ENCODE measurements around the gene TAS1R3. TPM values are rescaled to one million over a fixed set of nuclear protein-coding genes. Genes with fewer than 3 reads are reported as not detected.
A peak's percentile ranks its signal among the peaks of the same experiment; 100 is the strongest.

TAS1R3 gene
- total and polyA plus RNA-seq, 5 donors: 0.33 to 0.66 (median 0.41) TPM

- ATAC-seq (no peak), DNase-seq (no peak)
- intact Hi-C loops (cut with DNase I): no loop called here
- 91% methylated on average over 40 of the region's 40 CpGs for WGBS
- H3K9me3 ChIP-seq (ENCODE audit: control insufficient read depth, low read length): no peaks in the 10 kb centered on the region
- H3K4me1 ChIP-seq (ENCODE audit: control insufficient read depth, insufficient read depth, low read length): no peaks in the 10 kb centered on the region
- H3K27ac ChIP-seq (ENCODE audit: low read length): no peak overlapping the region
- H3K4me3 ChIP-seq (ENCODE audit: low read length): no peak overlapping the region
- no peaks in the 10 kb centered on the region for H3K27me3 ChIP-seq (ENCODE audit: control insufficient read depth, insufficient read depth)
Observed at GRCh38 chr1:1327291-1327690, 3.8 kb upstream of the TAS1R3 start.

- no peak for DNase-seq
- intact Hi-C loops (cut with DNase I): no loop called here
- Histone ChIP-seq H3K4me3 (ENCODE audit: low read length) (no peak overlapping the region), H3K4me1 (ENCODE audit: control insufficient read depth, insufficient read depth, low read length) (no peaks in the 10 kb centered on the region), H3K27me3 (ENCODE audit: control insufficient read depth, insufficient read depth) (no peaks in the 10 kb centered on the region), H3K9me3 (ENCODE audit: control insufficient read depth, low read length) (no peaks in the 10 kb centered on the region), H3K27ac (ENCODE audit: low read length) (no peak overlapping the region)
- no peak for ATAC-seq
- WGBS: 80% methylated on average over 15 of the region's 15 CpGs
Observed at GRCh38 chr1:1328254-1328653, 2.8 kb upstream of the TAS1R3 start.

GRCh38 chr1:1329304-1330210, 1.5 kb upstream of the TAS1R3 start:
- DNase-seq (no peak), ATAC-seq (no peak)
- 90% methylated on average over 58 of the region's 58 CpGs for WGBS
- H3K27ac ChIP-seq (ENCODE audit: low read length): no peak overlapping the region
- H3K4me1 ChIP-seq (ENCODE audit: control insufficient read depth, insufficient read depth, low read length): no peaks in the 10 kb centered on the region
- H3K4me3 ChIP-seq (ENCODE audit: low read length): no peak overlapping the region
- intact Hi-C loops (cut with DNase I): no loop called here
- no peaks in the 10 kb centered on the region for H3K27me3 ChIP-seq (ENCODE audit: control insufficient read depth, insufficient read depth)
- H3K9me3 ChIP-seq (ENCODE audit: control insufficient read depth, low read length): no peaks in the 10 kb centered on the region

GRCh38 chr1:1330366-1331067, 563 bp upstream of the TAS1R3 start:
- ATAC-seq: no peak
- H3K4me3 ChIP-seq (ENCODE audit: low read length): no peak overlapping the region
- H3K27ac ChIP-seq (ENCODE audit: low read length): no peak overlapping the region
- intact Hi-C loops (cut with DNase I): no loop called here
- H3K27me3 ChIP-seq (ENCODE audit: control insufficient read depth, insufficient read depth): no peaks in the 10 kb centered on the region
- H3K9me3 ChIP-seq (ENCODE audit: control insufficient read depth, low read length): no peaks in the 10 kb centered on the region
- H3K4me1 ChIP-seq (ENCODE audit: control insufficient read depth, insufficient read depth, low read length): no peaks in the 10 kb centered on the region
- no peak for DNase-seq
- WGBS: 65% methylated on average over 15 of the region's 15 CpGs

- Histone ChIP-seq H3K27me3 (ENCODE audit: control insufficient read depth, insufficient read depth) (no peaks in the 10 kb centered on the region), H3K4me3 (ENCODE audit: low read length) (no peak overlapping the region), H3K4me1 (ENCODE audit: control insufficient read depth, insufficient read depth, low read length) (no peaks in the 10 kb centered on the region), H3K27ac (ENCODE audit: low read length) (no peak overlapping the region), H3K9me3 (ENCODE audit: control insufficient read depth, low read length) (no peaks in the 10 kb centered on the region)
- 84% methylated on average over 57 of the region's 57 CpGs for WGBS
- DNase-seq (no peak), ATAC-seq (no peak)
- intact Hi-C loops (cut with DNase I): no loop called here
Observed at GRCh38 chr1:1332031-1332755, 1.1 kb downstream of the TAS1R3 start.

GRCh38 chr1:1332774-1333480, 1.8 kb downstream of the TAS1R3 start:
- WGBS: 80% methylated on average over 48 of the region's 48 CpGs
- Histone ChIP-seq H3K4me1 (ENCODE audit: control insufficient read depth, insufficient read depth, low read length) (no peaks in the 10 kb centered on the region), H3K4me3 (ENCODE audit: low read length) (no peak overlapping the region), H3K9me3 (ENCODE audit: control insufficient read depth, low read length) (no peaks in the 10 kb centered on the region), H3K27me3 (ENCODE audit: control insufficient read depth, insufficient read depth) (no peaks in the 10 kb centered on the region), H3K27ac (ENCODE audit: low read length) (no peak overlapping the region)
- ATAC-seq (peak in 1 of 2 donors; percentile 2), DNase-seq (no peak)
- intact Hi-C loops (cut with DNase I): no loop called here

- Histone ChIP-seq H3K9me3 (ENCODE audit: control insufficient read depth, low read length) (no peaks in the 10 kb centered on the region), H3K4me1 (ENCODE audit: control insufficient read depth, insufficient read depth, low read length) (no peaks in the 10 kb centered on the region), H3K27ac (ENCODE audit: low read length) (no peak overlapping the region), H3K27me3 (ENCODE audit: control insufficient read depth, insufficient read depth) (no peaks in the 10 kb centered on the region), H3K4me3 (ENCODE audit: low read length) (no peak overlapping the region)
- peak; percentile 5 to 17 for ATAC-seq
- DNase-seq: peak in 2 of 3 donors; percentile 62 to 86
- WGBS: 79% methylated on average over 36 of the region's 36 CpGs
- intact Hi-C loops (cut with DNase I): no loop called here
Observed at GRCh38 chr1:1333551-1334241, 2.6 kb downstream of the TAS1R3 start.

- intact Hi-C loops (cut with DNase I): no loop called here
- no peaks in the 10 kb centered on the region for H3K27me3 ChIP-seq (ENCODE audit: control insufficient read depth, insufficient read depth)
- H3K9me3 ChIP-seq (ENCODE audit: control insufficient read depth, low read length): no peaks in the 10 kb centered on the region
- no peaks in the 10 kb centered on the region for H3K4me1 ChIP-seq (ENCODE audit: control insufficient read depth, insufficient read depth, low read length)
- no peak for DNase-seq
- ATAC-seq: no peak
- 54% methylated on average over 11 of the region's 11 CpGs for WGBS
- H3K27ac ChIP-seq (ENCODE audit: low read length): no peak overlapping the region
- H3K4me3 ChIP-seq (ENCODE audit: low read length): no peak overlapping the region
Observed at GRCh38 chr1:1334835-1335234, 3.8 kb downstream of the TAS1R3 start.

- H3K27ac ChIP-seq (ENCODE audit: low read length): no peak overlapping the region
- no peaks in the 10 kb centered on the region for H3K27me3 ChIP-seq (ENCODE audit: control insufficient read depth, insufficient read depth)
- 70% methylated on average over 16 of the region's 16 CpGs for WGBS
- no peak for DNase-seq
- intact Hi-C loops (cut with DNase I): no loop called here
- no peaks in the 10 kb centered on the region for H3K4me1 ChIP-seq (ENCODE audit: control insufficient read depth, insufficient read depth, low read length)
- no peak for ATAC-seq
- no peaks in the 10 kb centered on the region for H3K9me3 ChIP-seq (ENCODE audit: control insufficient read depth, low read length)
- H3K4me3 ChIP-seq (ENCODE audit: low read length): no peak overlapping the region
Observed at GRCh38 chr1:1335283-1335682, 4.2 kb downstream of the TAS1R3 start.

GRCh38 chr1:1335792-1336248, 4.7 kb downstream of the TAS1R3 start:
- Histone ChIP-seq H3K27me3 (ENCODE audit: control insufficient read depth, insufficient read depth) (no peaks in the 10 kb centered on the region), H3K9me3 (ENCODE audit: control insufficient read depth, low read length) (no peaks in the 10 kb centered on the region), H3K4me3 (ENCODE audit: low read length) (no peak overlapping the region), H3K4me1 (ENCODE audit: control insufficient read depth, insufficient read depth, low read length) (no peaks in the 10 kb centered on the region), H3K27ac (ENCODE audit: low read length) (no peak overlapping the region)
- ATAC-seq (no peak), DNase-seq (no peak)
- intact Hi-C loops (cut with DNase I): no loop called here
- 84% methylated on average over 21 of the region's 21 CpGs for WGBS

All from right cardiac atrium (tissue), 5 donors.